ENCODE measurements around the gene CHST10. TPM values are rescaled to one million over a fixed set of nuclear protein-coding genes. Genes with fewer than 3 reads are reported as not detected.

The CHST10 gene
- total and polyA plus RNA-seq, 10 of the 15 experiments (the other 5 are each of a cell fraction or from before 2014, with no cell fraction given) = 2.0 to 22.5 (median 15.7) TPM

DNA sequence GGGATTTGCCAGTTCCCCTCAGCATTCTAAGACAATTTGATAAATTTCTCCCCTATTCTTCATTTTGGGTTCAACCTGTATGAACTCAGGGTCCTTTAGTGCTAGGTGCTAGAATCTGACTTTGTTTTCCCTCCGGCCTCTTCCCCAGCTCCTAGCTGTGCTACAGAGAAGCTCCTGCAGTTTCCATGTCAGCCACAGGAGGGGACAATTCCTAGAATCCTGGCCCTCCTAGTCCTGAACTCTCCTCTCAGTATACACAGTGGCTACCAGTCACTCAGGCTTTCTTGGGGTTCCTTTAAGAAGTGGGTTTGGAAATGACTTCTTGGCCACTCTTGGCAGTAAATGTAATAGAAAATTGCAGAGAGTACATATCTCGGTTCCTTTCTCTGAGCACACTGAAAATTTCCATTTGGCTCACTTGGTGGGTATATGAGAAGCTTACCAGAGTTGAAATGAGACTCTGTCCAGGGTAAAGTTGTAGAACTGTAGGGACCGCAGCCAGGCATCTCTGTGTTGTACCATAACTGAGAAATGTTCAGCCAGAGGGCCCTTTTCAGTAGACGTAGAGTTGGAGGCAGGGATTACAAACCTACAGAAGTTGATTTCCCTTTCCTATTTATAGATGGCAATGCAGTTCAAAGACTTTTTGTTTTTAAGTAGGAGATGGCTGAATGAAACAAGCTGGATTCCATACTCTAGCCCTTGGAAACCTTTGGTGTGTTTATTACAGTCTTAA is 5.0 kb upstream of the CHST10 start:
- RAD21 ChIA-PET (ENCODE audit: unreplicated experiment) = no interaction called here
- H3K9me3 ChIP-seq (replicated peaks; ENCODE audit: control insufficient read depth, insufficient read depth, low read length) = no peaks in the 10 kb centered on the region; the same call in 2 of the 3 replicates
- no peaks in the 10 kb centered on the region for H4K20me1 ChIP-seq (ENCODE audit: control insufficient read depth, insufficient read depth)
- no peaks in the 10 kb centered on the region for H3K4me1 ChIP-seq (ENCODE audit: control insufficient read depth, insufficient read depth, low read length)
- no peak overlapping the region for H2AFZ ChIP-seq (ENCODE audit: control insufficient read depth, low read depth, low read length)
- intact Hi-C loops (cut with micrococcal nuclease; ENCODE audit: unreplicated experiment) (no loop called here), in situ Hi-C loops (cut with MboI) (loop anchor here (10.0 kb wide), 1 partner anchor 562 kb away; no protein-coding TSS in a partner anchor)
- H3K27ac ChIP-seq (ENCODE audit: control insufficient read depth, insufficient read depth) = no peak overlapping the region
- H3K36me3 ChIP-seq (ENCODE audit: control insufficient read depth in 2 of 2, insufficient read depth in 2 of 2, low read length in 1 of 2) = no peaks in the 10 kb centered on the region
- SMC1A ChIA-PET (ENCODE audit: uncharacterized antibody, unreplicated experiment) = interaction anchor here (1.4 to 2.8 kb wide), 2 partner anchors 28 to 41 kb away, joined by 3 to 9 read pairs; no protein-coding TSS in a partner anchor
- 87% methylated on average over 4 of the region's 4 CpGs for WGBS (ENCODE audit: insufficient coverage, insufficient replicate concordance, low lambda C conversion rate, missing lambda C conversion rate)
- H3K4me2 ChIP-seq (ENCODE audit: control insufficient read depth, insufficient read depth) = no peak overlapping the region
- CTCF ChIA-PET = interaction anchor here (1.1 to 1.3 kb wide), 3 partner anchors 11 to 41 kb away, joined by 3 to 4 read pairs (median 3); no protein-coding TSS in a partner anchor
- no peak overlapping the region for H3K9ac ChIP-seq (ENCODE audit: control insufficient read depth, insufficient read depth, low read length)
- TF ChIP-seq, protein P1, sequence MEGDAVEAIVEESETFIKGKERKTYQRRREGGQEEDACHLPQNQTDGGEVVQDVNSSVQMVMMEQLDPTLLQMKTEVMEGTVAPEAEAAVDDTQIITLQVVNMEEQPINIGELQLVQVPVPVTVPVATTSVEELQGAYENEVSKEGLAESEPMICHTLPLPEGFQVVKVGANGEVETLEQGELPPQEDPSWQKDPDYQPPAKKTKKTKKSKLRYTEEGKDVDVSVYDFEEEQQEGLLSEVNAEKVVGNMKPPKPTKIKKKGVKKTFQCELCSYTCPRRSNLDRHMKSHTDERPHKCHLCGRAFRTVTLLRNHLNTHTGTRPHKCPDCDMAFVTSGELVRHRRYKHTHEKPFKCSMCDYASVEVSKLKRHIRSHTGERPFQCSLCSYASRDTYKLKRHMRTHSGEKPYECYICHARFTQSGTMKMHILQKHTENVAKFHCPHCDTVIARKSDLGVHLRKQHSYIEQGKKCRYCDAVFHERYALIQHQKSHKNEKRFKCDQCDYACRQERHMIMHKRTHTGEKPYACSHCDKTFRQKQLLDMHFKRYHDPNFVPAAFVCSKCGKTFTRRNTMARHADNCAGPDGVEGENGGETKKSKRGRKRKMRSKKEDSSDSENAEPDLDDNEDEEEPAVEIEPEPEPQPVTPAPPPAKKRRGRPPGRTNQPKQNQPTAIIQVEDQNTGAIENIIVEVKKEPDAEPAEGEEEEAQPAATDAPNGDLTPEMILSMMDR (IDR thresholded peaks at IDR 0.05 in 2 of 3, conservative IDR thresholded peaks at IDR 0.05 in 1 of 3; ENCODE audit: control insufficient read depth in 2 of 3, extremely low read depth in 1 of 3, insufficient read depth in 1 of 3, low read depth in 3 of 3, low read length in 3 of 3) = 0 out of 6 replicates have a peak, but pooled peaks have one; percentile 8 to 21 (median 16)
- no peak for TF ChIP-seq RBBP5 (conservative IDR thresholded peaks at IDR 0.05)
- TF ChIP-seq JUND (IDR thresholded peaks at IDR 0.05; ENCODE audit: low read depth, low read length) = no peak
- no peak for TF ChIP-seq SPI1 (IDR thresholded peaks at IDR 0.05; ENCODE audit: borderline replicate concordance, insufficient read depth, low read depth, low read length)
- TF ChIP-seq CBFB (IDR thresholded peaks at IDR 0.05; ENCODE audit: low read depth) = no peak
- TF ChIP-seq GABPA (IDR thresholded peaks at IDR 0.05; ENCODE audit: low read depth) = no peak
- 0 out of 2 replicates have a peak, but pooled peaks have one; percentile 9 for TF ChIP-seq RAD21 (IDR thresholded peaks at IDR 0.05; ENCODE audit: insufficient read depth, low read depth, low read length)
- FAIRE-seq (no peak), DNase-seq (ENCODE audit: low read depth, low spot score) (no peak), ATAC-seq (peak; percentile 34; the same call in 1 of the 3 replicates)
- no peaks in the 10 kb centered on the region for H3K79me2 ChIP-seq (ENCODE audit: control insufficient read depth, insufficient read depth, low read length)
- BruUV-seq (replicated peaks) = no TSS peak
- POLR2A ChIA-PET = interaction anchor here (1.0 kb wide), 1 partner anchor 9 kb away, joined by 4 read pairs; no protein-coding TSS in a partner anchor
- H3K4me3 ChIP-seq = no peak overlapping the region
- H3K27me3 ChIP-seq (replicated peaks in 1 of 2; ENCODE audit: control insufficient read depth in 2 of 2, insufficient read depth in 2 of 2, low read length in 1 of 2) = no peaks in the 10 kb centered on the region

All from GM12878 (cell line).